Kidney glomerular epithelial cell (primary cell): Measurements from ENCODE around the gene GAGE12F.
"Not testable (repeated sequence)": the region's sequence is repeated elsewhere in the genome, so short reads cannot be mapped to it uniquely, and the experiment has no call there.

ENCODE experiments used
- DNase-seq: peaks from one replicate; lab custom pipeline; 2025; lab: John Stamatoyannopoulos, UW

The GAGE12F gene, protein sequence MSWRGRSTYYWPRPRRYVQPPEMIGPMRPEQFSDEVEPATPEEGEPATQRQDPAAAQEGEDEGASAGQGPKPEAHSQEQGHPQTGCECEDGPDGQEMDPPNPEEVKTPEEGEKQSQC

DNA sequence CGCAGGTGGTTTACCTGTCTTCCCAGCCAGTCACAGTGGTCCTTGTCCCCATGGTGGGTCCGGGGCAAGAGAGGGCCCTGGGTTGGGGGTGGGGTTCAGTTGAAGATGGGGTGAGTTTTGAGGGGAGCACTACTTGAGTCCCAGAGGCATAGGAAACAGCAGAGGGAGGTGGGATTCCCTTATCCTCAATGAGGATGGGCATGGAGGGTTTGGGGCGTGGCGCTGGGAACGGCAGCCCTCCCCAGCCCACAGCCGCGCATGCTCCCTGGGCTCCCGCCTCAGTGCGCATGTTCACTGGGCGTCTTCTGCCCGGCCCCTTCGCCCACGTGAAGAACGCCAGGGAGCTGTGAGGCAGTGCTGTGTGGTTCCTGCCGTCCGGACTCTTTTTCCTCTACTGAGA is at the start of gene GAGE12F:
Gene GAGE12F, plus strand, starts transcription at position 301 of the 400 bp plus-strand sequence. CDS start 1,155 bp downstream, outside the sequence.
- DNase-seq, result not testable (repeated sequence)

DNA sequence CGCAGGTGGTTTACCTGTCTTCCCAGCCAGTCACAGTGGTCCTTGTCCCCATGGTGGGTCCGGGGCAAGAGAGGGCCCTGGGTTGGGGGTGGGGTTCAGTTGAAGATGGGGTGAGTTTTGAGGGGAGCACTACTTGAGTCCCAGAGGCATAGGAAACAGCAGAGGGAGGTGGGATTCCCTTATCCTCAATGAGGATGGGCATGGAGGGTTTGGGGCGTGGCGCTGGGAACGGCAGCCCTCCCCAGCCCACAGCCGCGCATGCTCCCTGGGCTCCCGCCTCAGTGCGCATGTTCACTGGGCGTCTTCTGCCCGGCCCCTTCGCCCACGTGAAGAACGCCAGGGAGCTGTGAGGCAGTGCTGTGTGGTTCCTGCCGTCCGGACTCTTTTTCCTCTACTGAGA is 28.8 kb upstream of the GAGE12F start, which contains the start of gene GAGE12C:
Gene GAGE12C, plus strand, starts transcription at position 301 of the 400 bp plus-strand sequence. CDS start 1,155 bp downstream, outside the sequence.
- DNase-seq, result not testable (repeated sequence)

DNA sequence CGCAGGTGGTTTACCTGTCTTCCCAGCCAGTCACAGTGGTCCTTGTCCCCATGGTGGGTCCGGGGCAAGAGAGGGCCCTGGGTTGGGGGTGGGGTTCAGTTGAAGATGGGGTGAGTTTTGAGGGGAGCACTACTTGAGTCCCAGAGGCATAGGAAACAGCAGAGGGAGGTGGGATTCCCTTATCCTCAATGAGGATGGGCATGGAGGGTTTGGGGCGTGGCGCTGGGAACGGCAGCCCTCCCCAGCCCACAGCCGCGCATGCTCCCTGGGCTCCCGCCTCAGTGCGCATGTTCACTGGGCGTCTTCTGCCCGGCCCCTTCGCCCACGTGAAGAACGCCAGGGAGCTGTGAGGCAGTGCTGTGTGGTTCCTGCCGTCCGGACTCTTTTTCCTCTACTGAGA is 19.2 kb upstream of the GAGE12F start, which contains the start of gene GAGE12D:
Gene GAGE12D, plus strand, starts transcription at position 301 of the 400 bp plus-strand sequence. CDS start 1,155 bp downstream, outside the sequence.
- DNase-seq, result not testable (repeated sequence)

DNA sequence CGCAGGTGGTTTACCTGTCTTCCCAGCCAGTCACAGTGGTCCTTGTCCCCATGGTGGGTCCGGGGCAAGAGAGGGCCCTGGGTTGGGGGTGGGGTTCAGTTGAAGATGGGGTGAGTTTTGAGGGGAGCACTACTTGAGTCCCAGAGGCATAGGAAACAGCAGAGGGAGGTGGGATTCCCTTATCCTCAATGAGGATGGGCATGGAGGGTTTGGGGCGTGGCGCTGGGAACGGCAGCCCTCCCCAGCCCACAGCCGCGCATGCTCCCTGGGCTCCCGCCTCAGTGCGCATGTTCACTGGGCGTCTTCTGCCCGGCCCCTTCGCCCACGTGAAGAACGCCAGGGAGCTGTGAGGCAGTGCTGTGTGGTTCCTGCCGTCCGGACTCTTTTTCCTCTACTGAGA is 9.7 kb upstream of the GAGE12F start, which contains the start of gene GAGE12E:
Gene GAGE12E, plus strand, starts transcription at position 301 of the 400 bp plus-strand sequence. CDS start 1,155 bp downstream, outside the sequence.
- not testable (repeated sequence) for DNase-seq

DNA sequence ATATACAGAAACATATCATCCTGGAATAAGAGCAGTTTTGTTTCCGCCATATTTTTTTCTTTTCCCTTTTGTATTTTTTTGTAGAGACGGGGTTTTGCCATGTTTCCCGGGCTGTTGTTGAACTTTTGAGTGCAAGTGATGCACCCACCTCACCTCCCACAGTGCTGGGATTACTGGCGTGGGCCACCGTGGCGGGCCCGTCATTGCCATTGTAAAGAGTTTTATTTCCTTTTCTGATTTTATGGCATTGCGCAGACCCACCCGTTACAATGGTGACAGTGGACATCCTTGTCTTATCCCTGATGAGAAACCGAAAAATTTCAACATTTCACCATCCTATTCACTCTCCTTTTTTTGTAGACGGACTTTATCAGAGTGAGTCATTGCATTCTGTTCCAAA is 8.1 kb downstream of the GAGE12F start:
- DNase-seq, result not testable (repeated sequence)

DNA sequence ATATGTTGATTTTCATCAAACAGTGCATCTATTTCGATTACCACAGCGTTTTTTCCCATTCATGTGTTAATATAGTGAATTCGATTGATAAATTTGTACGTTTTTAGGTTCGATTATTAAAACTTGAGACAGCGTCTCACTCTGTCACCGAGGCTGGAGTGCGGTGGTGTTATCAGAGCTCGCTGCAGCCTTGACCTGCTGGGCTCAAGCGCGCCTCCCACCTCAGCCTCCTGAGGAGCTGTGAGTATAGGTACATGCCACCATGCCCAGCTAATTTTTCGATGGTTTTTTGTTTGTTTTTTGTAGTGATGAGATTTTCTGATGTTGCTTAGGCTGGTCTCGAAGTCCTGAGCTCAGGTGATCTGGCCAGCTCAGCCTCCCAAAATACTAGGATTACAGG is 8.5 kb downstream of the GAGE12F start:
- not testable (repeated sequence) for DNase-seq

DNA sequence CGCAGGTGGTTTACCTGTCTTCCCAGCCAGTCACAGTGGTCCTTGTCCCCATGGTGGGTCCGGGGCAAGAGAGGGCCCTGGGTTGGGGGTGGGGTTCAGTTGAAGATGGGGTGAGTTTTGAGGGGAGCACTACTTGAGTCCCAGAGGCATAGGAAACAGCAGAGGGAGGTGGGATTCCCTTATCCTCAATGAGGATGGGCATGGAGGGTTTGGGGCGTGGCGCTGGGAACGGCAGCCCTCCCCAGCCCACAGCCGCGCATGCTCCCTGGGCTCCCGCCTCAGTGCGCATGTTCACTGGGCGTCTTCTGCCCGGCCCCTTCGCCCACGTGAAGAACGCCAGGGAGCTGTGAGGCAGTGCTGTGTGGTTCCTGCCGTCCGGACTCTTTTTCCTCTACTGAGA is 9.5 kb downstream of the GAGE12F start, which contains the start of gene GAGE12G:
Gene GAGE12G, plus strand, starts transcription at position 301 of the 400 bp plus-strand sequence. CDS start 1,155 bp downstream, outside the sequence.
- not testable (repeated sequence) for DNase-seq

DNA sequence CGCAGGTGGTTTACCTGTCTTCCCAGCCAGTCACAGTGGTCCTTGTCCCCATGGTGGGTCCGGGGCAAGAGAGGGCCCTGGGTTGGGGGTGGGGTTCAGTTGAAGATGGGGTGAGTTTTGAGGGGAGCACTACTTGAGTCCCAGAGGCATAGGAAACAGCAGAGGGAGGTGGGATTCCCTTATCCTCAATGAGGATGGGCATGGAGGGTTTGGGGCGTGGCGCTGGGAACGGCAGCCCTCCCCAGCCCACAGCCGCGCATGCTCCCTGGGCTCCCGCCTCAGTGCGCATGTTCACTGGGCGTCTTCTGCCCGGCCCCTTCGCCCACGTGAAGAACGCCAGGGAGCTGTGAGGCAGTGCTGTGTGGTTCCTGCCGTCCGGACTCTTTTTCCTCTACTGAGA is 19.0 kb downstream of the GAGE12F start, which contains the start of gene GAGE12H:
Gene GAGE12H, plus strand, starts transcription at position 301 of the 400 bp plus-strand sequence. CDS start 1,155 bp downstream, outside the sequence.
- not testable (repeated sequence) for DNase-seq

DNA sequence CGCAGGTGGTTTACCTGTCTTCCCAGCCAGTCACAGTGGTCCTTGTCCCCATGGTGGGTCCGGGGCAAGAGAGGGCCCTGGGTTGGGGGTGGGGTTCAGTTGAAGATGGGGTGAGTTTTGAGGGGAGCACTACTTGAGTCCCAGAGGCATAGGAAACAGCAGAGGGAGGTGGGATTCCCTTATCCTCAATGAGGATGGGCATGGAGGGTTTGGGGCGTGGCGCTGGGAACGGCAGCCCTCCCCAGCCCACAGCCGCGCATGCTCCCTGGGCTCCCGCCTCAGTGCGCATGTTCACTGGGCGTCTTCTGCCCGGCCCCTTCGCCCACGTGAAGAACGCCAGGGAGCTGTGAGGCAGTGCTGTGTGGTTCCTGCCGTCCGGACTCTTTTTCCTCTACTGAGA is 28.6 kb downstream of the GAGE12F start, which contains the start of gene GAGE2A:
Gene GAGE2A, plus strand, starts transcription at position 301 of the 400 bp plus-strand sequence. CDS start 1,155 bp downstream, outside the sequence.
- DNase-seq, result not testable (repeated sequence)

DNA sequence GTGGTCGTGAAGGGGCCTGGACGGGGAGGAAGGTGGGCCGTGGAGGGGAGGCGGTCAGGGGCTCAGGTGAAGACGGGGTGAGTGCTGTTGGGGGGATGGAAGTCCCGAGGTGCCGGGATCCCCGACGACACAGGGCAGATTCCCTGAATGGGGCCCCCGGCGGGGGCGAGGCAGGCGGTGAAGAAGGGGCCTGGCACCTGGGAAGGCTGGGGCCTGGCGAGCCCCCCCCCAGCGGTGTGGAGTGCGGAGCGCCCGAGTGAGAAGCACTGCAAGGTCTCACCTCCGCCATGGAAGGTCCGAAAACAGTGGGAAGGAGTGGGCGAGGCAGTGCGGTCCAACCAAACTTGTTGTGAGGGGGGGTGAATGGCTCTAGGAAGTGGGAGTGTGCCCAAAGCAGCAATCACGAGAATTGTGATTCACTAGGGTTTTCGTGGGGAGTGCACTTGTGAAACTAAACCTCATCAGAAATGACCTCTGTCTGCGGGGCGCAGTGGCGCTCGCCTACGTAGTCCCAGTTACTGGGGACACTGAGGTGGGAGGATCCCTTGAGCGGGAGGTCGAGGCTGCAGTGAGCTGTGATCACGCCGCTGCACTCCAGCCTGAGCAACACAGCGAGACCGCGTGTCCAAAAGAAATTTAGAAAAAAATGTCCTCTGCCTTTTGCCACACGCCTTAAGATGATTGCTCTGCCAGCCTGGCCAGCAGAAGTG is 29.3 kb downstream of the GAGE12F start:
- DNase-seq, result not testable (repeated sequence)

DNA sequence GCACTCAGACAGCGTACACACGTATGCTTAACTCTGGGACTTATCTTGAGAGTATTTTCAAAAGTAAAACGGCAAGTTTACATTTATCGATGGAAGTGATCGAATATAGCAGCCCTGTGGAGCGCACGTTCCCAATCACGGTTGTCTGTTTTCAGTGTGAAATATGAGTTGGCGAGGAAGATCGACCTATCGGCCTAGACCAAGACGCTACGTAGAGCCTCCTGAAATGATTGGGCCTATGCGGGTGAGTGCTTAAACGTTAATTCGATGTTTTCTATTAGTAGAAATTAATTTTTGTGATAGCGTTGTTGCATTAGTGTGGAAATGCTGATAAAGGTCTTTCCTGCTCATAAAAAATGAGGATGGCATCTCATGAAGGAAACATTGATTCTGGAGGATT is 29.8 kb downstream of the GAGE12F start:
- not testable (repeated sequence) for DNase-seq

DNA sequence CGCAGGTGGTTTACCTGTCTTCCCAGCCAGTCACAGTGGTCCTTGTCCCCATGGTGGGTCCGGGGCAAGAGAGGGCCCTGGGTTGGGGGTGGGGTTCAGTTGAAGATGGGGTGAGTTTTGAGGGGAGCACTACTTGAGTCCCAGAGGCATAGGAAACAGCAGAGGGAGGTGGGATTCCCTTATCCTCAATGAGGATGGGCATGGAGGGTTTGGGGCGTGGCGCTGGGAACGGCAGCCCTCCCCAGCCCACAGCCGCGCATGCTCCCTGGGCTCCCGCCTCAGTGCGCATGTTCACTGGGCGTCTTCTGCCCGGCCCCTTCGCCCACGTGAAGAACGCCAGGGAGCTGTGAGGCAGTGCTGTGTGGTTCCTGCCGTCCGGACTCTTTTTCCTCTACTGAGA is 38.1 kb downstream of the GAGE12F start, which contains the start of gene GAGE1:
Gene GAGE1, plus strand, starts transcription at position 301 of the 400 bp plus-strand sequence. CDS start 1,155 bp downstream, outside the sequence.
- DNase-seq, result not testable (repeated sequence)

DNA sequence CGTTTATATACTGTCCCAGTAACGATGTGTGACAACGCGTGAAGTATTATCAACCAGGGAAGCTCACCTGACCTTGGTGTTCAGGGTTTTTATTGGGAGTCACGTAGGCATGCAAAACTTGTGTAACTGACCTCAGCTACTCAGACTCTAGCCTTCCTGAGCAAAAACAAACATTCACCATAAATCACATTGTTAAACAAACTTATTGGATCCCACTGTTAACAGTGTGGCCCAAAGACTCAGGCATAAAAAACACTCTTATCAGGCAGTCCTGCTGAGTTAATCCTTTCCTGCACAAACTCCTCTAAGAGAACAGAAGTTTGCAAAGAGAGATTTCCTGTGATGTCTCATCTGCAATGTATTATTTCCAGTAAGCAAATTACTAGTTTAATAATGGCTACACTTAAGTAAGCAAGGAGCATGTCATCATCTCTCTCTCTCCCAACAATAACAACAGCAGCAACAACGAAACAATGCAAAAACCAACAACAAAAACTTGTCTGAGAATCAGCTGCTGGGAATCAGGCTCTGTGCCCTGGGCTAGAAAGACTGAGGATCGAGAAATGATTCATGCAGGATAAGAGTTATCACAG is 50.2 kb downstream of the GAGE12F start:
- no peak for DNase-seq
